ENCODE data around the gene APOLD1.

- no peak for TF ChIP-seq CTCF (IDR thresholded peaks at IDR 0.05)
- TF ChIP-seq EZH2 (IDR thresholded peaks at IDR 0.05): no peak
- no peak for TF ChIP-seq EZH2phosphoT487 (IDR thresholded peaks at IDR 0.05)
These were observed 36.0 kb upstream of the APOLD1 start for GRCh38 chr12:12749433-12749832.
